Measurements from ENCODE around the gene CEP170B. TPM values are rescaled to one million over a fixed set of nuclear protein-coding genes. Genes with fewer than 3 reads are reported as not detected.
"Not testable (repeated sequence)": the region's sequence is repeated elsewhere in the genome, so short reads cannot be mapped to it uniquely, and the experiment has no call there.

Gene CEP170B
- total and polyA plus RNA-seq, 2 donors, result 4.9 to 19.2 TPM

- Histone ChIP-seq H3K27ac (ENCODE audit: low read depth) (no peak overlapping the region), H3K4me3 (ENCODE audit: low read depth, low read length) (no peak overlapping the region), H3K4me1 (ENCODE audit: insufficient read depth) (no peaks in the 10 kb centered on the region), H3K36me3 (ENCODE audit: insufficient read depth) (no peaks in the 10 kb centered on the region)
- DNase-seq (ENCODE audit: extremely low spot score), result no peak
- WGBS, result 88% methylated on average over 38 of the region's 38 CpGs
These were observed 18.1 kb downstream of the CEP170B start for GRCh38 chr14:104882991-104883660.

- H3K4me1 ChIP-seq (ENCODE audit: insufficient read depth), result no peaks in the 10 kb centered on the region
- H3K27ac ChIP-seq (ENCODE audit: low read depth), result no peak overlapping the region
- H3K4me3 ChIP-seq (ENCODE audit: low read depth, low read length), result no peak overlapping the region
- no peak for DNase-seq (ENCODE audit: extremely low spot score)
- H3K36me3 ChIP-seq (ENCODE audit: insufficient read depth), result no peaks in the 10 kb centered on the region
- WGBS, result 93% methylated on average over 49 of the region's 49 CpGs
These were observed 18.8 kb downstream of the CEP170B start for GRCh38 chr14:104883681-104884361.

DNA sequence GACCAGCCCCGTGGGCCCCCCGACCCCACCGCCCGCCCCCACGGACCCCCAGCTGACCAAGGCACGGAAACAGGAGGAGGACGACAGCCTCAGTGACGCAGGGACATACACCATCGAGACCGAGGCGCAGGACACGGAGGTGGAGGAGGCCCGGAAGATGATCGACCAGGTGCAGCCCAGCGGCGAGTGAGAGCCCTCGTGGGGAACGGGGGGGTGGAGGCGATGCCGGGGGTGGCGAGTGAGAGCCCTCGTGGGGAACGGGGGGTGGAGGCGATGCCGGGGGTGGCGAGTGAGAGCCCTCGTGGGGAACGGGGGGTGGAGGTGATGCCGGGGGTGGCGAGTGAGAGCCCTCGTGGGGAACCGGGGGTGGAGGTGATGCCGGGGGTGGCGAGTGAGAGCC is 19.3 kb downstream of the CEP170B start:
- DNase-seq (ENCODE audit: extremely low spot score); H3K27ac ChIP-seq (ENCODE audit: low read depth); H3K4me3 ChIP-seq (ENCODE audit: low read depth, low read length); H3K36me3 ChIP-seq (ENCODE audit: insufficient read depth); H3K4me1 ChIP-seq (ENCODE audit: insufficient read depth): not testable (repeated sequence)
- WGBS, result 91% methylated on average over 34 of the region's 34 CpGs

- Histone ChIP-seq H3K4me3 (ENCODE audit: low read depth, low read length) (no peak overlapping the region), H3K27ac (ENCODE audit: low read depth) (no peak overlapping the region), H3K4me1 (ENCODE audit: insufficient read depth) (no peaks in the 10 kb centered on the region), H3K36me3 (ENCODE audit: insufficient read depth) (no peaks in the 10 kb centered on the region)
- DNase-seq (ENCODE audit: extremely low spot score), result no peak
- 89% methylated on average over 38 of the region's 38 CpGs for WGBS
These were observed 20.2 kb downstream of the CEP170B start for GRCh38 chr14:104885031-104885972.

DNA sequence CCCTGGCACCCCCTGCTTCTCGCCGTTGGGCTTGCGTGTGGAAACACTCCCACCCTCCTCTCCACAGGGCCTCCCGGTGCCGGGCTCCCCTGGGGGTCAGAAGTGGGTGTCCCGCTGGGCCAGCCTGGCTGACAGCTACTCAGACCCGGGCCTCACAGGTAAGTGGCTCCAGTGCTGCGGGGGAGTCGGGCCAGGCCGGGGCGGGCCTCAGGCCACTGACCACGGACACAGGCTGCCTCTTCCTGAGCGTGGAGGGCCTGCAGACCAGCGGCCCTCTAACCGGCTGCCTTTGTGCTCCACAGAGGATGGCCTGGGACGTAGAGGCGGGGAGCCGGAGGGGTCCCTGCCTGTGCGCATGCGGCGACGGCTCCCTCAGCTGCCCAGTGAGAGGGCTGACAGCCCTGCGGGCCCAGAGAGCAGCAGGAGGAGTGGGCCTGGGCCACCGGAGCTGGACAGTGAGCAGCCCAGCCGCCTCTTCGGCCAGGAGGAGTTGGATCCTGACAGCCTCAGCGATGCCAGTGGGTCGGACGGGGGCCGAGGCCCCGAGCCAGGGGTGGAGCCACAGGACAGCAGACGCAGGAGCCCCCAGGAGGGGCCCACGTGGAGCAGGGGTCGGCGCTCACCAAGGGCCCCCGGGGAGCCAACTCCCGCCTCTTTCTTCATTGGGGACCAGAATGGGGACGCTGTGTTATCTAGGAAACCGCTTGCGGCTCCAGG is 21.1 kb downstream of the CEP170B start:
- no peak for DNase-seq (ENCODE audit: extremely low spot score)
- Histone ChIP-seq H3K27ac (ENCODE audit: low read depth) (no peak overlapping the region), H3K4me3 (ENCODE audit: low read depth, low read length) (no peak overlapping the region), H3K36me3 (ENCODE audit: insufficient read depth) (no peaks in the 10 kb centered on the region), H3K4me1 (ENCODE audit: insufficient read depth) (no peaks in the 10 kb centered on the region)
- 86% methylated on average over 40 of the region's 40 CpGs for WGBS

DNA sequence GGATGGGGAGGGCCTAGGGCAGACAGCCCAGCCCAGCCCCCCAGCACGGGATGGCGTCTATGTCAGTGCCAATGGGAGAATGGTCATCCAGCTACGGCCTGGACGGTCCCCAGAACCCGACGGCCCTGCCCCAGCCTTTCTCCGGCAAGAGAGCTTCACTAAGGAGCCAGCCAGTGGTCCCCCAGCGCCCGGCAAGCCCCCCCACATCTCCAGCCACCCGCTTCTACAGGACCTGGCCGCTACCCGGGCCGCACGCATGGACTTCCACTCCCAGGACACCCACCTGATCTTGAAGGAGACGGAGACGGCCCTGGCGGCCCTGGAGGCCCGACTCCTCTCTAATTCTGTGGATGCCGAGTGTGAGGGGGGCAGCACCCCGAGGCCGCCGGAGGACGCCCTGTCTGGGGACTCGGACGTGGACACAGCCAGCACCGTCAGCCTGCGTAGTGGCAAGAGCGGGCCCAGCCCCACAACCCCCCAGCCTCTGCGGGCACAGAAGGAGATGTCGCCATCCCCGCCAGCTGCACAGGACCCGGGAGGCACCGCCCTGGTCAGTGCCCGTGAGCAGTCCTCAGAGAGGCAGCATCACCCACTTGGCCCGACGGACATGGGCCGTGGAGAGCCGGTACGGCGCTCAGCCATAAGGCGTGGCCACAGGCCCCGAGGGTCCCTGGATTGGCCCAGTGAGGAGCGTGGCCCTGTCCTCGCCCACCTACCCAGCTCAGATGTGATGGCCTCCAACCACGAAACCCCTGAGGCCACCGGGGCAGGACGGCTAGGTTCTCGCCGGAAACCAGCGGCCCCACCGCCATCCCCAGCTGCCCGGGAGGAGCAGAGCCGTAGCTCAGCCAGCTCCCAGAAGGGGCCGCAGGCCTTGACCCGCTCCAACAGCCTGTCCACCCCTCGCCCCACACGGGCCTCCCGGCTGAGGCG is 21.9 kb downstream of the CEP170B start:
- no peak for DNase-seq (ENCODE audit: extremely low spot score)
- H3K4me3 ChIP-seq (ENCODE audit: low read depth, low read length), result no peak overlapping the region
- H3K36me3 ChIP-seq (ENCODE audit: insufficient read depth), result no peaks in the 10 kb centered on the region
- WGBS, result 94% methylated on average over 59 of the region's 59 CpGs
- H3K27ac ChIP-seq (ENCODE audit: low read depth), result no peak overlapping the region
- no peaks in the 10 kb centered on the region for H3K4me1 ChIP-seq (ENCODE audit: insufficient read depth)

DNA sequence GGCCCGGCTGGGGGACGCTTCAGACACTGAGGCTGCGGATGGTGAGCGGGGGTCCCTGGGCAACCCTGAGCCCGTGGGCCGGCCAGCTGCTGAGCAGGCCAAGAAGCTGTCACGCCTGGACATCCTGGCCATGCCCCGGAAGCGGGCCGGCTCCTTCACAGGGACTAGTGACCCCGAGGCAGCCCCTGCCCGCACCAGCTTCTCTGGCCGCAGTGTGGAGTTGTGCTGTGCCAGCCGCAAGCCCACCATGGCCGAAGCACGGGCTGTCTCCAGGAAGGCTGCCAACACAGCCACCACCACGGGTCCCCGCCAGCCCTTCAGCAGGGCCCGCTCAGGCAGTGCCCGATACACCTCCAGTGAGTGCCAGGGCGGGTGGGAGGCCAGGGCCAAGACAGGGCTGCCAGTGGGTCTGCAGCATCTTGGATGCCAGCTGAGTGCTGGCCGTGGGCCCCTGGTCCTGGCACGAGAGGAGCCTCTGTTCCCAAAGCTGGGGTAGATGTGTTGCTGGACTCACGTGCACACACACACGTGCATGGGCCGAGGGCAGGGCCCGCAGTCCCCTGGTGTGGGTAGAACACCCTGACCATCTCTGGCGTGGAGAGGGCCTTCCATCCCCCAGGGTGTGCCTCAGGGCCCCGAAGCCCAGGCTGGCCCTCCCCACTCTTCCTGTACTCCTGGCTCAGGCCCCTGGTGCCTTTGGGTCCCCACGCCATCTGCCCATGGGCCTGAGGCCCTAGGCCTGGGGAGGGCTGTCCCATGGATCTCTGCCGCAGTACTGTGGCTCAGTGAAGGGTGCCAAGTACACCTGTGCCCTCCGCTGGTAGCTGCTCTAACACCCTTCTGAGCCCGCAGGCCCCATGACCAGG is 22.8 kb downstream of the CEP170B start:
- H3K36me3 ChIP-seq (ENCODE audit: insufficient read depth), result no peaks in the 10 kb centered on the region
- H3K27ac ChIP-seq (ENCODE audit: low read depth), result no peak overlapping the region
- 94% methylated on average over 33 of the region's 33 CpGs for WGBS
- H3K4me1 ChIP-seq (ENCODE audit: insufficient read depth), result no peaks in the 10 kb centered on the region
- no peak for DNase-seq (ENCODE audit: extremely low spot score)
- H3K4me3 ChIP-seq (ENCODE audit: low read depth, low read length), result no peak overlapping the region

- H3K4me1 ChIP-seq (ENCODE audit: insufficient read depth), result no peaks in the 10 kb centered on the region
- H3K36me3 ChIP-seq (ENCODE audit: insufficient read depth), result no peaks in the 10 kb centered on the region
- H3K4me3 ChIP-seq (ENCODE audit: low read depth, low read length), result no peak overlapping the region
- H3K27ac ChIP-seq (ENCODE audit: low read depth), result no peak overlapping the region
- no peak for DNase-seq (ENCODE audit: extremely low spot score)
- WGBS, result 92% methylated on average over 26 of the region's 26 CpGs
These were observed 23.7 kb downstream of the CEP170B start for GRCh38 chr14:104888489-104889374.

DNA sequence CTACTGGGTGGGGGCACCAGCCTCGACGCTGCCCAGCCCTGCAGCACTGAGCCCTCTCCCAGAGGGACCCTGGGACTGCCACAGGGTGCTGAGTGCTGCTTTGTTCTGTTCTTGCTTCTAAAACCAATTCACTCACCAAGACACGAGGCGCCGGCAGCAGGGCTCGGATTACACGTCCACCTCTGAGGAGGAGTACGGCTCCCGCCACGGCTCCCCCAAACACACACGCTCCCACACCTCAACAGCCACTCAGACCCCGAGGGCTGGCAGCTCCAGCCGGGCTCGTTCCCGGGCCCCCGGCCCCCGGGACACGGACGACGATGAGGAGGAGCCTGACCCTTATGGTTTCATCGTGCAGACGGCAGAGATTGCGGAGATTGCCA is 24.3 kb downstream of the CEP170B start:
- Histone ChIP-seq H3K4me3 (ENCODE audit: low read depth, low read length) (no peak overlapping the region), H3K4me1 (ENCODE audit: insufficient read depth) (no peaks in the 10 kb centered on the region), H3K36me3 (ENCODE audit: insufficient read depth) (no peaks in the 10 kb centered on the region), H3K27ac (ENCODE audit: low read depth) (no peak overlapping the region)
- DNase-seq (ENCODE audit: extremely low spot score), result no peak
- WGBS, result 87% methylated on average over 23 of the region's 23 CpGs

DNA sequence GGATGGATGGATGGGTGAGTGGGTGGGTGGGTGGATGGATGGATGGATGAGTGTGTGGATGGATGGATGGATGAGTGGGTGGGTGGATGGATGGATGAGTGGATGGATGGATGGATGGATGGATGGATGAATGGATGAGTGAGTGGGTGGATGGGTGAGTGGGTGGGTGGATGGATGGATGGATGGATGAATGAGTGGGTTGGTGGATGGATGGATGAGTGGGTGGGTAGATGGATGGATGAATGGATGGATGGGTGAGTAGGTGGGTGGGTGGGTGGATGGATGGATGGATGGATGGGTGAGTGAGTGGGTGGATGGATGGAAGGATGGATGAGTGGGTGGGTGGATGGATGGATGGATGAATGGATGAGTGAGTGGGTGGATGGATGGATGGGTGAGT is 25.2 kb downstream of the CEP170B start:
- not testable (repeated sequence) for H3K36me3 ChIP-seq (ENCODE audit: insufficient read depth); H3K27ac ChIP-seq (ENCODE audit: low read depth); DNase-seq (ENCODE audit: extremely low spot score); H3K4me3 ChIP-seq (ENCODE audit: low read depth, low read length); H3K4me1 ChIP-seq (ENCODE audit: insufficient read depth)

GRCh38 chr14:104891121-104891551 is 26.1 kb downstream of the CEP170B start:
- Histone ChIP-seq H3K4me3 (ENCODE audit: low read depth, low read length) (no peak overlapping the region), H3K4me1 (ENCODE audit: insufficient read depth) (no peaks in the 10 kb centered on the region), H3K27ac (ENCODE audit: low read depth) (no peak overlapping the region), H3K36me3 (ENCODE audit: insufficient read depth) (no peaks in the 10 kb centered on the region)
- 96% methylated on average over 4 of the region's 4 CpGs for WGBS
- DNase-seq (ENCODE audit: extremely low spot score), result no peak

All from urinary bladder (tissue), 4 donors.